ENCODE results near the gene CHI3L2. TPM values are rescaled to one million over a fixed set of nuclear protein-coding genes. Genes with fewer than 3 reads are reported as not detected.

CHI3L2 gene
- total RNA-seq, 1 experiment from 2014 or later, result 0.61 TPM

DNA sequence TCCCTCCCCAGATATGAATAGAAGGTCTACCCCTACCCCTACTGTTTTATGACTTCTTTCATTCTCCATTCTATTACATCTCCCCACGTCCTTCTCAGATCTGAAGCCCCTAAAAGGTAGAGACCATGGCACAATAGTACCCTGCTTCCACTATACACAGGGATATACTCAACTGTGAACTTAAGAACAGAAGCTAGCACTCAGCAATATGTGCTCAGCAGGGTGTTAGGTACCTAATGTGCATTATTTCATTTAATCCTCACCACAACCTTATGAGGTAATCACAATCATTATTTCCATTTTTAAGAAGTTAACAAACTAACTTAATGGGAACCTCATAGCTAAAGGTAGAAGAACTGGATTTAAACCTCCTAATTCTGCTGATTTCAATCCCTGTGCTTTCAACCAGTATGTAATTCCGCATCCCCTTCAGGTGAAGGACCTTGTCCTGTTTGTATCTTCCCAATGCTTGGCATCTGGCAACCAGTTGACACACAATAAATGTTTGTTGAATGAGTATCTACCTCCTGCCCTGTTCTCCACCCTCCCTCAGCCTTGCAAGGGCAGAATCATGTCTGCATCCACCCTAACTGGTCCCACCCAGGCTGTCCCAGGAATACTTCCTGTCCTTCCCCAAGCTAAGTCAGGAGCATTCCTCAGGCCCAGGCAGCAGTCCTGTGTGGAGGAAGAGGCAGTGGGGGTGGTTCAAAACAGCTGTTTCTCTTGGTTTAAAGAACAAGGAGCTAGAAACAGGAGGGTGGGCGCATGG lies 33.6 kb upstream of the CHI3L2 start:
- TF ChIP-seq, protein P1, sequence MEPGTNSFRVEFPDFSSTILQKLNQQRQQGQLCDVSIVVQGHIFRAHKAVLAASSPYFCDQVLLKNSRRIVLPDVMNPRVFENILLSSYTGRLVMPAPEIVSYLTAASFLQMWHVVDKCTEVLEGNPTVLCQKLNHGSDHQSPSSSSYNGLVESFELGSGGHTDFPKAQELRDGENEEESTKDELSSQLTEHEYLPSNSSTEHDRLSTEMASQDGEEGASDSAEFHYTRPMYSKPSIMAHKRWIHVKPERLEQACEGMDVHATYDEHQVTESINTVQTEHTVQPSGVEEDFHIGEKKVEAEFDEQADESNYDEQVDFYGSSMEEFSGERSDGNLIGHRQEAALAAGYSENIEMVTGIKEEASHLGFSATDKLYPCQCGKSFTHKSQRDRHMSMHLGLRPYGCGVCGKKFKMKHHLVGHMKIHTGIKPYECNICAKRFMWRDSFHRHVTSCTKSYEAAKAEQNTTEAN (CRISPR knock-in tag; IDR thresholded peaks at IDR 0.05), result no peak
- TF ChIP-seq ZNF121 (CRISPR knock-in tag; IDR thresholded peaks at IDR 0.05) (no peak), ZNF263 (CRISPR knock-in tag; IDR thresholded peaks at IDR 0.05; ENCODE audit: low read depth) (no peak), SMAD4 (CRISPR knock-in tag; IDR thresholded peaks at IDR 0.05) (no peak), NFE2L1 (CRISPR knock-in tag; IDR thresholded peaks at IDR 0.05) (no peak), ERG (CRISPR knock-in tag; IDR thresholded peaks at IDR 0.05) (no peak), JAZF1 (CRISPR knock-in tag; IDR thresholded peaks at IDR 0.05) (no peak), ZNF671 (CRISPR knock-in tag; IDR thresholded peaks at IDR 0.05) (no peak), RELA (CRISPR knock-in tag; IDR thresholded peaks at IDR 0.05; ENCODE audit: borderline replicate concordance) (no peak), HMGA2 (CRISPR knock-in tag; IDR thresholded peaks at IDR 0.05) (no peak), E2F4 (CRISPR knock-in tag; IDR thresholded peaks at IDR 0.05; ENCODE audit: borderline replicate concordance, low read depth) (no peak), FOXJ3 (CRISPR knock-in tag; IDR thresholded peaks at IDR 0.05; ENCODE audit: borderline replicate concordance) (no peak), ZNF219 (CRISPR knock-in tag; IDR thresholded peaks at IDR 0.05; ENCODE audit: borderline replicate concordance) (no peak), NR2C2 (CRISPR knock-in tag; IDR thresholded peaks at IDR 0.05) (no peak), SP1 (CRISPR knock-in tag; conservative IDR thresholded peaks at IDR 0.05) (no peak), FOXK1 (CRISPR knock-in tag; IDR thresholded peaks at IDR 0.05) (no peak), ZNF416 (CRISPR knock-in tag; IDR thresholded peaks at IDR 0.05) (no peak)
- TF ChIP-seq, protein P2, sequence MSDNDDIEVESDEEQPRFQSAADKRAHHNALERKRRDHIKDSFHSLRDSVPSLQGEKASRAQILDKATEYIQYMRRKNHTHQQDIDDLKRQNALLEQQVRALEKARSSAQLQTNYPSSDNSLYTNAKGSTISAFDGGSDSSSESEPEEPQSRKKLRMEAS (CRISPR knock-in tag; IDR thresholded peaks at IDR 0.05), result no peak
- TF ChIP-seq, protein P3, sequence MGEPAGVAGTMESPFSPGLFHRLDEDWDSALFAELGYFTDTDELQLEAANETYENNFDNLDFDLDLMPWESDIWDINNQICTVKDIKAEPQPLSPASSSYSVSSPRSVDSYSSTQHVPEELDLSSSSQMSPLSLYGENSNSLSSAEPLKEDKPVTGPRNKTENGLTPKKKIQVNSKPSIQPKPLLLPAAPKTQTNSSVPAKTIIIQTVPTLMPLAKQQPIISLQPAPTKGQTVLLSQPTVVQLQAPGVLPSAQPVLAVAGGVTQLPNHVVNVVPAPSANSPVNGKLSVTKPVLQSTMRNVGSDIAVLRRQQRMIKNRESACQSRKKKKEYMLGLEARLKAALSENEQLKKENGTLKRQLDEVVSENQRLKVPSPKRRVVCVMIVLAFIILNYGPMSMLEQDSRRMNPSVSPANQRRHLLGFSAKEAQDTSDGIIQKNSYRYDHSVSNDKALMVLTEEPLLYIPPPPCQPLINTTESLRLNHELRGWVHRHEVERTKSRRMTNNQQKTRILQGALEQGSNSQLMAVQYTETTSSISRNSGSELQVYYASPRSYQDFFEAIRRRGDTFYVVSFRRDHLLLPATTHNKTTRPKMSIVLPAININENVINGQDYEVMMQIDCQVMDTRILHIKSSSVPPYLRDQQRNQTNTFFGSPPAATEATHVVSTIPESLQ (CRISPR knock-in tag; IDR thresholded peaks at IDR 0.05), result no peak
- TF ChIP-seq, protein P4, sequence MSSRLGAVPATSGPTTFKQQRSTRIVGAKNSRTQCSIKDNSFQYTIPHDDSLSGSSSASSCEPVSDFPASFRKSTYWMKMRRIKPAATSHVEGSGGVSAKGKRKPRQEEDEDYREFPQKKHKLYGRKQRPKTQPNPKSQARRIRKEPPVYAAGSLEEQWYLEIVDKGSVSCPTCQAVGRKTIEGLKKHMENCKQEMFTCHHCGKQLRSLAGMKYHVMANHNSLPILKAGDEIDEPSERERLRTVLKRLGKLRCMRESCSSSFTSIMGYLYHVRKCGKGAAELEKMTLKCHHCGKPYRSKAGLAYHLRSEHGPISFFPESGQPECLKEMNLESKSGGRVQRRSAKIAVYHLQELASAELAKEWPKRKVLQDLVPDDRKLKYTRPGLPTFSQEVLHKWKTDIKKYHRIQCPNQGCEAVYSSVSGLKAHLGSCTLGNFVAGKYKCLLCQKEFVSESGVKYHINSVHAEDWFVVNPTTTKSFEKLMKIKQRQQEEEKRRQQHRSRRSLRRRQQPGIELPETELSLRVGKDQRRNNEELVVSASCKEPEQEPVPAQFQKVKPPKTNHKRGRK (CRISPR knock-in tag; IDR thresholded peaks at IDR 0.05; ENCODE audit: borderline replicate concordance), result no peak
- POLR2A ChIA-PET, result interaction anchor here (0.5 kb wide), 1 partner anchor 13 kb away, joined by 3 read pairs; no protein-coding TSS in a partner anchor
- Mint-ChIP-seq H3K4me1 (peaks cover 12% of the 10 kb centered on the region), H3K9me3 (no peaks in the 10 kb centered on the region), H3K4me3 (no peak overlapping the region), H3K27ac (no peak overlapping the region), H3K27me3 (ENCODE audit: low read depth) (no peaks in the 10 kb centered on the region; the same call in 1 of the 2 replicates), H3K36me3 (no peaks in the 10 kb centered on the region)
- ATAC-seq (0 out of 2 replicates have a peak, but pooled peaks have one; percentile 16), DNase-seq (ENCODE audit: low spot score) (no peak)
- CTCF ChIA-PET, result no interaction called here

Data from WTC11 (cell line).